Activated CD4-positive, CD25-positive, alpha-beta regulatory T cell treated with anti-CD3 and anti-CD28 coated beads, Interleukin-2, amount 50 U/mL, for 24 hours (primary cell): Measurements from ENCODE around the gene FBXO10.
A peak's percentile ranks its signal among the peaks of the same experiment; 100 is the strongest.
"Not testable (repeated sequence)": the region's sequence is repeated elsewhere in the genome, so short reads cannot be mapped to it uniquely, and the experiment has no call there.

ENCODE experiments used
- ATAC-seq, 2 donors: fragments of 150-1000 bp; cut with Tn5 transposase; one replicate each; pipeline ENCODE4 v1.10.0; 2021; ENCODE audit warnings: mild to moderate bottlenecking in 1 of 2, moderate library complexity in 1 of 2

The FBXO10 gene

GRCh38 chr9:37510053-37510452, 66.1 kb downstream of the FBXO10 start:
- not testable (repeated sequence) for ATAC-seq

- no peak for ATAC-seq
Observed at GRCh38 chr9:37509536-37509935, 66.6 kb downstream of the FBXO10 start.

DNA sequence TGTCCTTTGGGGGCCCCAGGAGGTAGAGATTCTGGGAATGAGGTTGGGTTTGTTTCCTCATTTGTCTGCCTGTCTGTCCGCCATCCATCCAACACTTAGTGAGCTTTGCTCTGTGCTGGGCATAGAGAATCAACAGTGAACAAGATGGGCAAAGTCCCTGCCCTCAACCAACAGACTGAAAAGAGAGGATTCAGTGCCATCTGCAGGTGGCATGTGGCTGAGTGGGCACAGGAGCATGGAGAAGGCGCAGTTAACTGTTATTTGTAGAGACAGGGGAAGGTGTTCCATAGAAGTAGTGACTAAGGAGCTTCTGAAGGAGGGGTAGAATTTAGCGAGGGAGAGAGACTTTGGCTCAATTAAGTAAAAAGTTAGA, 67.4 kb downstream of the FBXO10 start:
- ATAC-seq = no peak

GRCh38 chr9:37508135-37508833, 67.9 kb downstream of the FBXO10 start:
- no peak for ATAC-seq

GRCh38 chr9:37507566-37508134, 68.5 kb downstream of the FBXO10 start:
- no peak for ATAC-seq

DNA sequence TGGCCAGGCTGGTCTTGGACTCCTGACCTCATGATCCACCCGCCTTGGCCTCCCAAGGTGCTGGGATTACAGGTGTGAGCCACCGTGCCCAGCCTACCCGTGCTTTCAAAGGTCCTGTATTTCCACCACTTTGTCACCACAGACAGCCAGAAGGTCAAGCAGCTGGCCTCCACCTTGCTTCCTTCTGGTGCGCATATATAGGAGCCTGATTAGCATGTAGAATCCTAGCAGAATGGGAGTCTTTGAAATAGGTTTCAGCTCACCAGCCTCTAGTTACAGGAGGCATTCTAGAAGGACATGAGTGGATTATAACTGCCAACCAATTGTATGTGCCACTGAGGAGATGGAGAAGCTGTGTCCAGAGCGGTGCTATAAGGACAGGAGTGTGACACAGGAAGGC, 71.6 kb downstream of the FBXO10 start:
- ATAC-seq = no peak

- ATAC-seq = peak; percentile 27 to 64
Observed at GRCh38 chr9:37503736-37504135, 72.4 kb downstream of the FBXO10 start.

- no peak for ATAC-seq
Observed at GRCh38 chr9:37501957-37502596, 74.1 kb downstream of the FBXO10 start.

GRCh38 chr9:37499297-37499696, 76.9 kb downstream of the FBXO10 start:
- ATAC-seq = no peak

DNA sequence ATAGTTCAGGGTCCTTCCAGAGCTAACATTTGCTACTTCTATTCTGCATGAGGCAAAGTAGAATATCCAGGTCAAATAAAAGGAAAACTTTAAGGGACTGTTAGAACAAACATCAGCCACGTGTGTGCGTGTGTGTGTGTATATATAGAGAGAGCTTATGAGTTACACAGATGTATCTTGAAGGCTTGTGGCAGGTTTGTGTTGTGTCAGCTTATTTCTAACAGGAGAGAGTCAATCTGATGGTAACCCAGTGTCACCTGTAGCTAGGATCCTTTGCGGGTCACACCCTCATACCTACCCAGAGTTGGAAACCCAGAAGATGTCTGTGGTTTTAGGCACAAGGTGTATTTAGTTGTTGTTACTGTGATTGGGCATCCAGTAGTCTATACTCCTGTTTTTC, 77.7 kb downstream of the FBXO10 start:
- ATAC-seq = no peak

DNA sequence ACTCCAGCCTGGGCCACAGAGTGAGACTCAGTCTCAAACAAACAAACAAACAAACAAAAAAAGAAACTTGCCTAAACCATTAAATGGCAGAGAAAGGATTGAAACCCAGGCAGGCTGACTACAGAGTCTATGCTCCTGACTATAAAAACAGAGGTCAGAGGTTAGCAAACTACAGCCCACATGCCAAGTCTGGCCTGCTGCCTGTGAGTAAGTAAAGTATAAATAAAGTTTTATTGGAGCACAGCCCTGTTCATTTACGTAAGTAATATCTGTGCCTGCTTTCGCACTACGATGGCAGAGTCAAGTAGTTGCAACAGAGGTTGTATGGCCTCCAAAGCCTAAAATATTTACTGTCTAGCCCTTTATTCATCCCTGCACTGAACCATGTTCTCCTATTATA, 78.9 kb downstream of the FBXO10 start:
- ATAC-seq = no peak

GRCh38 chr9:37496020-37496419, 80.2 kb downstream of the FBXO10 start:
- ATAC-seq = no peak

DNA sequence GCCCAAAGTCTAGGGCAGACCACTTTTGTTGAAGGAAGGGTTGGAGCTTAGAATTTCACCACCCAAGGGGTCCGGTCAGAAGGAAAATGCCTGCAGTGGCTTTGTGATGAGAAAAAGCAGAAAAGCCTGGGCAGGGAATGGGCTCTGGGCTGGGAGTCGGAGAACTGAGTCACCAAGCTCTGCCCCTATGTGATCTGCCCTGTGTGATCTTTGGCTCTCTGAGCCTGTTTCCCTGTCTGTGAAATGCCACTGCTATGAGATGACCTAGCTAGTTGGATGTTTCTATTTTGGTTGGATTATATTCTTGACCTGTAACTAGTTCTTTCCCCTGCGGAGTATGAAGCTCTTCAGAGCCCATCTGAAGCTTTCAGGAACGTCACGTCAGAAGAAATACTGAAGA, 80.6 kb downstream of the FBXO10 start:
- no peak for ATAC-seq

- no peak for ATAC-seq
Observed at GRCh38 chr9:37491939-37492338, 84.2 kb downstream of the FBXO10 start.

- no peak for ATAC-seq
Observed at GRCh38 chr9:37486616-37487548, 89.3 kb downstream of the FBXO10 start.

DNA sequence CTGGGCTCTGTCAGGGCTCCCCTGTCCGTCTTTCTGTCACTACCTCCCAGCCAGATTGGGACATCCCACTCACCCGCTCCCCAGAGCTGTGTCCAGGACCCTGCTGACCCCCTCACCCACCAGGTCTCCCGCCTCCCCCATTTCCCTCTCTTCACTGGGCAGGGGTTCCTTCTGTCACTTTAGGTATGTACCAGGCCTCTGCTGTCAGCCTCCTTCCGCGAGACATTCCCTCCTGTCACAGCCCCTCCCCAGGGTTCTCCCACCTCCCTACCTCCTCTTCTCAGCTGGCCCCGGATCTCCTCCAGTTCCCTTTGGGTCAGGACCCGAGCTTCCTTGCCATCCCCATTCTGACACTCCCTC, 89.9 kb downstream of the FBXO10 start:
- no peak for ATAC-seq

DNA sequence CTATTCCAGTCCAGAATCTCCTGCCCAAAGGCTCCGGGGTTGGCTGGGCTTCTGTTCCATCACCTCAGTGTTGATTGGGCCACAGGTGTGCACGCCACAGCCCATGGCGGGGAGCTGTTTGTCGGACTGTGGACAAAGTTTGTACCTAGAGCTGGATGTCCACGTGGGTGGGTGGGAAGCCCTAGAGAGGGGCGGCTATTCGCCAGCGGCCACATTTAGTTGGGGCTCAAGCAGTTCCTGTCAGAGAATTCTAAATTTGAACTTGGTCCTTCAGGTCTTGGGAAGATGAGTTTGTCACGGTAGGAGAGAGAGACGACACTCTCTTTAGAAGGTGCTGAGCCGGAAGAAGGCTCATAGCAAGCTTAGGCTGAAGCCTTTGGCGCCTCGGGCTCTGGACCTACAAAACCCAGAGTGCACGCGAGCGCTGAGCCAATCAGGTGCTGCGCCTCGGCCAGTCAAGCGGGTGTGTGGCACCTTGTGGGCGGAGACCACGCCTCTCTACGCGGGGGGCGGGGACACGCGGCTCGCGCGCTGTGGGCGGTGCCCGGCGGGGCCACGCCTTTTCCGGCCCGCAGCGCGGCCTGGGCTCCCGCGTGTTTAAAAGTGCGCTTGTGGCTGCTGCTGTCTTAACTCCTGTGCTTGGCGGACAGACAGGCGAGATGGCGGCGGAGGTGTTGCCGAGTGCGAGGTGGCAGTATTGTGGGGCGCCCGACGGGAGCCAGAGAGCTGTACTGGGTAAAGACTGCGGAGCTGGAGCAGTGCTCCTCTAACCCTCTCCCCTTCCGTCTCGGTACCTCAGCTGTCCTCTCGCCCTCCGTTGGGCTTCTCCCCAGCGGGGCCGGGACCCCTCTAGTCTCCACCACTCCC, 90.6 kb downstream of the FBXO10 start, which contains the start of gene POLR1E:
Gene POLR1E, plus strand, starts transcription at position 560 of the 867 bp plus-strand sequence. Its CDS starts 100 bp downstream, at position 660.
- peak; percentile 98 for ATAC-seq

DNA sequence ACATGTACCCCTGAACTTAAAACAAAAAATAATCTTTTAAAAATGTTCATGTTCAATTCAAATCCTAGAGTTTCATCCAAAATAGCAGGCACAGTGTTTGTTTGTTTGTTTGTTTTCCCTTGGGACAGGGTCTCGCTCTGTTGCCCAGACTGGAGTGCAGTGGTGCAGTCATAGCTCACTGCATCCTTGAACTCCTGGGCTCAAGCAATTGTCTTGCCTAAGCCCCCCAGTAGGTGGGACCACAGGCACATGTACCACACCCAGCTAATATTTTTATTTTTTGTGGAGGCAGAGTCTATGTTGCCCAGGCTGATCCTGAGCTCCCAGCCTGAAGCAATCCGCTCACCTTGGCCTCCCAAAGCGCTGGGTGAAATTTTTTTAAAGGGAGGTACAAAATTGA, 95.4 kb downstream of the FBXO10 start:
- no peak for ATAC-seq

DNA sequence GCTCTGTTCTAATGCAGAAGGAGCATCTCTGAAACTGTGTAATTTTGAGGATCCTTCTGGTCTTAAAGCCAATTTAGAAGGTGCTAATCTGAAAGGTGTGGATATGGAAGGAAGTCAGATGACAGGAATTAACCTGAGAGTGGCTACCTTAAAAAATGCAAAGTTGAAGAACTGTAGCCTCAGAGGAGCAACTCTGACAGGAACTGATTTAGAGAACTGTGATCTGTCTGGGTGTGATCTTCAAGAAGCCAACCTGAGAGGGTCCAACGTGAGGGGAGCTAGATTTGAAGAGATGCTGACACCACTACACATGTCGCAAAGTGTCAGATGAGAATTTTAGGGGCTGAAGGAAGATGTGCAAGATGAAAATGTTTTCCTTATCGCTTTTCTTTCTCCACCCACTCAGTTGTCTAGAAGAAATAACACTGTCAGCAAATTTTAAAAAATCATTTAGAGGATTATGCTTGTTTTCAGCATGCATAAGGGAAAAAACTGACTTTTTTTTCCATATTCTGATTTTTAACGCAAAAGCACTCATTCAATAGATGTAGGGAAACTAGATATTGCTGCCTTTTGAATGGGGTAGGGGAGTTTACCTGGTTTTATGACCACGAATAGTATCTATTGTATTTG, 98.1 kb downstream of the FBXO10 start:
- ATAC-seq = not testable (repeated sequence)

DNA sequence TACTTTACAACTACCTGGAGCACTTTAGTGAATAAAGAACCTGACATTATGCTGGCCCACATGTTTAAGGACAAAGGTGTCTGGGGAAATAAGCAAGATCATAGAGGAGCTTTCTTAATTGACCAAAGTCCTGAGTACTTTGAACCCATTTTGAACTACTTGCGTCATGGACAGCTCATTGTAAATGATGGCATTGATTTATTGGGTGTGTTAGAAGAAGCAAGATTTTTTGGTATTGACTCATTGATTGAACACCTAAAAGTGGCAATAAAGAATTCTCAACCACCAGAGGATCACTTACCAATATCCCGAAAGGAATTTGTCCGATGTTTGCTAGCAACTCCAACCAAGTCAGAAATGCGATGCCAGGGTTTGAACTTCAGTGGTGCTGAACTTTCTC, 98.7 kb downstream of the FBXO10 start:
- ATAC-seq = not testable (repeated sequence)

DNA sequence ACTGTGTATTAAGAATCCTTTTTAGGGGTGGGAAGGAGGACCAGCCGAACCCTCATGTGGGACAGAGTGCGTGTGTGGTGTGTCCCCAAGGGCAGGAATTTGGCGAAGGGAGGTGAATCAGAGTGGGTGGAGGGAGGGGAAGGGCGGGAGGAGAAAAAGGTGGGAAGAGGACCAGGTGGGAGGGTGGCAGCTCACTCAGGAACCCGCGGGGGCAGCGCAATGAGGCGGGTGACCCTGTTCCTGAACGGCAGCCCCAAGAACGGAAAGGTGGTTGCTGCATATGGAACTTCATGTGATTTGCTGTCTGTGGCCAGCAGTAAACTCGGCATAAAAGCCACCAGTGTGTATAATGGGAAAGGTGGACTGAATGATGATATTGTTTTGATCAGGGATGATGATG, 99.2 kb downstream of the FBXO10 start:
- ATAC-seq = no peak

GRCh38 chr9:37474438-37474837, 101.7 kb downstream of the FBXO10 start:
- ATAC-seq = no peak
